LHCN-M2 (cell line): ENCODE measurements around the gene AGT. TPM values are rescaled to one million over a fixed set of nuclear protein-coding genes. Genes with fewer than 3 reads are reported as not detected.
"Not testable (repeated sequence)": the region's sequence is repeated elsewhere in the genome, so short reads cannot be mapped to it uniquely, and the experiment has no call there.

ENCODE experiments used
- DNase-seq: peaks from one replicate; pipeline ENCODE4 v3.0.0-alpha.2; 2012; ENCODE audit warnings: low read depth
- total RNA-seq: library from RNA; depleted of rRNA; stranded (reverse); fragments of >200 nt; gene quantifications from 2 replicates; pipeline ENCODE4 v1.2.3, GENCODE V29; 2014

AGT gene
- total RNA-seq, 1 experiment from 2014 or later, result 1.4 TPM

DNA sequence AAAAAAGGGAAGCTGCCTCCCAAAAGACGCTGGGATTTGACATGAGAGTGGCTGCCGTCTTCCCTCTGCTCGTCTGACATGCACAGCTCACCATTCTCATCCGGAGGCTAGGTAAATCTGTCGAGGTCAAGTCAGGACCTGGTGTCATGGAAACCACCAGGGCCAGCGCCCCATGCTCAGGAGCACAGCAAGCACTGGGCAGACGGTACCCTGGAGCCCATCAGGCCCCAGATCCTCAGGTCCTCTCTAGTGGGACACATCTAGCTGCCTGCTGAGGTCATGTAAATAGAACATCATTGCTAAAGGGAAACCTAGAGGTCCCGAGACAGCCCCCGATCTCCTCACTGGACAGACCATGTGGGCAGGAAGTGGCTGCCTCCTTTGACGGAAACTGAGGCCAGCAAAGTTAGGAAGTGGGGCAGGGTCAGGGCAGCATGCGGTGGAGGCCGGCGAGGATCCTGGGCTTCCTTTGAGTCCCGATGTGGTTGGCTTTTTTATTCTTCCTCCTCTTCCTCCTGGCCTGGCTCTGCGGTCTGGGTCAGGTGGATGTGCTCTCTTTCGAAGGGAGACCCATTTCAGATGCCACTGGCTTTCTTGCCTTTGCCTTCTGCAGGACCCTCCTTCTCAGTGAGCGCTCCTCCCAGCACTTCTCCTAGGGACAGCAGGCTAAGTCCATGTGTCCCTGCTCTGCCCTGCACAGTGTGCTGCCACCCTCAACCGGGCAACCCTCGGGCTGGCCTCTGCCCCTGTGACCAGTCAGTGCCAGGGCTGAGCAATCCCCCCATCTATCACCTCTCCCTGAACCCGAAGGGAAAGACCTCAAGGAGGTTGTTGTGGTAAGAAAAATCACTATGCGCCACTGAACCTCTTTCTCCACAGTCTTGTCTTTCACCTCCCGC lies 5.9 kb downstream of the AGT start:
- no peak for DNase-seq

DNA sequence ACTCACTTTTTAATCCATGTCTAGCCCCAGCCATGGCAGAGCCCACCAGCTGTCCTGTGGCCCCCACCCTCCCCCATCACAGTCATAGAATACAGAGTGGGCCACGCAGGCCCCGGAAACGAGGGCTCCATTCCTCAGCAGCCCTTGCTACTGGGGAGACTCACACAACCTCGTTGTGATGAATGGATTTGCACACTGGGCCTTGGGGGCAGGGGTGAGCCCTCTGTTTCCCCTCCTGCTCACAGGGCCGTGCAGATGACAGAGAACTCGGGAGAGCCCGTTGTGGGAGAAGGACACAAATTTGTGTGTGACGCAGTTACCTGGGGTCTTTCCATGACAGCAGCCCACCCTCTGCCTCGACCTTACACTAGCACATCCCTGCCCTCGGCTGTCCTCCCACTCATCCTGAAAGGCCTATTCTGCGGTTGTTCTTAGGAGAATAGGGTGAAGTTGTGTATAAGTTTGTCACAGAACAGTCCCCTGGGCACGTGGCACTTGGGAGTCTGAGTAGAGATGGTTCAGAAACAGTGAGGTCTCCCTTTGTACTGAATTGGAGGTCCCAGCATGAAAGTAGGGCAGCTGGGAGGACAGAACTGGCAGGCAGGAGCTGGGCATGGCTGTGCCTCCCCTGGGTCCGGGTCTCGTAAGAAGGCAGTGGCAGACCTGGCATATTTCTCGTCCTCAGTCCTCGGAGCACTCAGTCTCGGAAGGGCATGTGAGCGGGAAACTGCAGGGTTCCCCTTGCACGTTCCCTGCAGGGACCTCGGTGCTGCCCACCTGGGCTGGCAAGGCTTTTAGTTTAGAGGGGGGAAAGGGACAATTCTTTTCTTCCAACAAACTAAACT lies 6.8 kb downstream of the AGT start:
- DNase-seq, result no peak

DNA sequence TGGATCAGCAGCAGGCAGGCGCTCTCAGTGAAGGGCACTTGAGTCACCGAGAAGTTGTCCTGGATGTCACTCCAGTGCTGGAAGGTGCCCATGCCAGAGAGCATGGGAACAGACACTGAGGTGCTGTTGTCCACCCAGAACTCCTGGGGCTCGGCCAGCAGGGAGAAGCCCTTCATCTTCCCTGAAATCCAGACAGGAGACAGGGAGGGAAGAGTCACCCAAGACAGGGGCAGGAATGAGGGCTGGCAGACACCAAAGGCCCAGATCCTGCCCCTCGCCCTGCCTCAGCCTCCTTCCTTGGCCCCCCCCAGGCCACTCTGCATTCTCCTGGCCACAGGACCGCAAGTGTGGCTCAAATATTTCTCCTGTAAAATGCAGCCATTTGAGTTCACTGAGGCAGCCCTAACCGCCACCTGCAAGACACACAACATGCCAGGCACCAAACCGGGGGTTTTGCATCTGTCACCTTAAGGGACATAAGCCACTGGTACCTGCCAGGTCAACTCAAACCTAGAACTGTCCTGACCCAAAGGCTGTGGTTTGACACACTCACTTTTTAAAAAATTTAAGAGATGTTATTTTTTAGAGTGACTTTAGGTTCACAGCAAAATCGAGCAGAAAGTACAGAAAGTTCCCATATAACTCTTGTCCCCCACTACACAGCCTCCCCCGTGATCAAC lies 7.8 kb downstream of the AGT start:
- DNase-seq, result no peak

DNA sequence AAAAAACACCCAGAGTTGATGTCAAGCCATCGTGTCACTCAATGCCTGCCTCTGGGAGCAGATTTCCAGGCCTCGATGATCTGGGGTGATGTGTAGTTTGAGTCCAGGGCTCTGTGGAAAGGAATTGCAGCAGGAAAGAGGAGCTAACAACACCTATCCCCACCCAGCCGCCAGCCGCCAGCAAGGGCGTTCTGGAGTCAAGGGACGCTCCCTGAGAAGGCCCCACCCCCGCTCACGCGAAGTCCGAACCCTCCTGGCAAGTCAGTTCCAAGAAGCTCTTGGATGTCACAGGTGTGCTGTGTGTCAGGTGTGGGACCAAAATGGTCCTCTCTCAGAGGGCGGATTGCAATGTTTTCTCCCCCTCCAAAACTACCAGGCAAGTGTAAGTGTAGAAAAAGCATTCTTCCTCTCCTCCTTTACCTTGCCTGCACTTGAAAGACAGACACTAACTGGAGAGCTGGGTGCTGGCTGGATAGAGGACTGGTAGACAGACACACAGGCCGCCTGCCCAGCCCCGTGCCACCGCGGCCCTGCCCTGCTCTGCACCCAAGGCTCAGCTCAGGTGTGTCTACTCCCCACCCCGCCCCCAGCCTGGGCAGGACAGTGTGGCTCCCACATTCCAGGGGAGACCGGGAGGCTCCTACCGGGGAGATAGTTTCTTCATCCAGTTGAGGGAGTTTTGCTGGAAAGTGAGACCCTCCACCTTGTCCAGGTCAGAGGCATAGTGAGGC lies 8.5 kb downstream of the AGT start:
- no peak for DNase-seq

DNA sequence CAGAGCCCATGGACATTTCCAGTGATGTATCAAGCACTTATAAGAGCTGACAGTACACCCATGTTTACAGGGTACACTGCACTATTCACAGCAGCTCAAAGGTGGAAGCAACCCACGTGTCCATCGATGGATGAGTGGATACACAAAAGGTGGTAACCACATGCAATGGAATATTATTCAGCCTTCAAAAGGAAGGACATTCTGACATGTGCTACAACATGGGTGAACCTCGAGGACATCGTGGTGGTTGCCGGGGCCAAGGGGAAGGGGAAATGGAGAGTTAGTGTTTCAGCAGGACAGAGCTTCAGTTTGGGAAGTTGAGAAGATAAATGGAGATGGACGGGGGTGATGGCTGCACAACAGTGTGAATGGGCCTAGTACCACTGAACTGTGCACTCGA lies 9.1 kb downstream of the AGT start:
- DNase-seq, result no peak

DNA sequence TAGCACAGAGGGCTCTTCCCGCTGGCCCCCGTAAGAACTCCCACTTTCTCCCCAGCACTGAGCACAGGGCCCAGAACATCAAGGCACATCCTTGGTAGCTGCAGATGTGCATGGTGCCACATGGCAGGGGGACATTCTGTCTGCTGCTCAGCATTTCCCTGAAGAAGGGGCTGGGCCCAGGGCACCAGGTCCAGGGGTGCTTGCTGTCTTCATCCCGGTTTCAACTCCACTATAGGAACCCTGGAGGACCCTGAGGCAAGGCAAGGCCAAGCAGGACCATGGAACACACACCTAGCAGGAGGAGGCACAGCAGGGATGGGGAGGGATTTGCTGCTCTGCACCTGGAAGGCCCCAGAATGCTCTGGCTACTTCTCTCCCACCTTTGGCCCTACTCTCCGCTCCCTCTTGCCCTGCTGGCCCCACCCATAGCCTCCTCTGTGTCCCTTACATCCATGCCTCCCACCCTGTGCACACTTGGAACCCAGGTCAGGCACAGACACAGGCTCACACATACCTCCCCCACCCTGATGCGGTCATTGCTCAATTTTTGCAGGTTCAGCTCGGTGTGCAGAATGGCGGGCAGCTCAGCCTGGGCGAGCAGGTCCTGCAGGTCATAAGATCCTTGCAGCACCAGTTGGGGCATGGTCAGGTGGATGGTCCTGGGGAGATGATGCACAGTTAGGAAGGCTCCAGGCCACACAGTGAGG lies 10.1 kb downstream of the AGT start:
- DNase-seq, result no peak

DNA sequence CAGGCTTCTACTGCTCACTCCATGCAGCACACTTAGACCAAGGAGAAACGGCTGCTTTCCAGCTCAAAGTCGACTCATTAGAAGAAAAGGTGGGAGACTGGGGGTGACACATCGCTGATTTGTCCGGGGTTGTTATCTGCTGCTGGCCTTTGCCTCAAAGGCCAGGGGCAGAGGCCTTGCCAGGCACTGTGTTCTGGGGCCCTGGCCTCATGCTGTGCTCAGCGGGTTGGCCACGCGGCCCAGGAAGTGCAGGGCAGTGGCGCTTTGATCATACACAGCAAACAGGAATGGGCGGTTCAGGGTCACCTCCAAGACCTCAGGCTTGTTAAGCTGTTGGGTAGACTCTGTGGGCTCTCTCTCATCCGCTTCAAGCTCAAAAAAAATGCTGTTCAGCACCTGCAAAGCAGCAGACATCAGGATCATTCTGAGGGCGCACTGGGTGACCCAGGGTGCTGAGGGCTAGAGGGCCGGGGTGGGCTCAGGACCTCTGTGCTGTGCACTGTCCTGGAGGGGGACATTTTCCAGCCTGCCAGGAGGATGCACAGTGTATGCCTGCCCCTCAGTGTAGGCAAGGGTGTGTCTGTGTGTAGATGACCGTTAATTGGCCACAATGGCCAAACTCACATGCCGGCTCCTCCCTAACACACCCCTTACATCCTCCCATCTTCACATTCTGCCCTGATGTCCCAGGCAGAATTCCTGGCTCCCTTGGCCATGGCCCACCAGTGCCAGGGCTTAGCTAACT lies 10.8 kb downstream of the AGT start:
- no peak for DNase-seq

DNA sequence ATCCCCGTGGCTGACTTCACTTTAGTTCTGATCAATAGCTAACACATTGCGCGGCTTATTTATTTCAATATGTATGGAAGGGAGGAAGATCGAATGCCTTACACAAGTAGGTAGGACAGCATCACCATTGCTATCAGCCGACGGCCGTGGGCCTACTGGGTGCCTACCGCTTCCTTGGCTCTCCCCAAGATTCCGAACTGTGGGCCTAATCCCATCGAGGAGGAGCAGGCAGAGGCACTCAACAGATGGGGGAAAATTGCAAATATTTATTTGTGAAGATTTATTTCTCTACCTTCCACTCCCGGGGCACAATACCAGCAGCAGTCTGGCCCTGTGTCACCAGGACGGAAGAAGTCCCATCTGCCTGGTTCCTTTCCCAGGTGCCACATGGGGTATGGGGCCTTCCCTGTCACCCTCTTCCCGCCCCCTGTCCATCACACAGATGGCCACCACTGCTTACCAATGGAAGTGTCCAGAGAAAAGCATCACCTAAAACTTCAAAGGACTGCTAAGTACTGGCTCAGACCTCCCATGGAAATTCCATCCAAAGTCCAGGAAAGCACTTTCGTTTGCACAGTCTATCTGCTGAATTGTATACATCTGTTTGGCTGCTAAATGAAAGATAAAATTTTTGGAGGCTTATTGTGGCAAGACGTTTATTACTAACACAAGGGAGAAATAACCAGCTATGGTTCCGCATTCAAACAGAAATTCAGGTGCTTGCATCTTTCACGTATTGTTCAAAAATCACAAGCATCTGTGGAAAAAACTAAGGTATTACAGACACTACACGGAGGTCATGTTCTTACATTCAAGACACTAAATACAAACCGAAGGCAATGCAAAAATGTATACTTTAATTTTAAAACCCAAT lies 11.8 kb downstream of the AGT start:
- DNase-seq, result no peak

DNA sequence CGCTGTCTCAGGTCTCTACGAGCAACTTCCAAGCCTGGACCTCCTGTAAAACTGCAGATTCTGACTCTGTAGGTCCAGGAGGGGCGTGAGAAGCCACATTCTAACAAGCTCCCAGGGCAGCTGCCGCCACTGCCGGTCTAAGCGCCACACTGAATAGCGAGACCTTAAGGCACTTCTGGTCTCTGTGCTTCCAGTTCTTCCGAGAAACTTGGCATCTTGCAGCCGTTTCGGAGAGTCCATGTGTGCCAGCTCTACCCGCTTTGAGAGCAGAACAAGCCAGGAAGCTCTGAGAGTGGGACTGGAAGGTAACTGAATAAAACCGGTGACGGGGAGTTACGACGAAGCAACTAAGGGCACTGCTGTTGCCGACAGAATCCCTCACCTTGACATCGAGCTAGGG lies 12.5 kb downstream of the AGT start:
- no peak for DNase-seq

DNA sequence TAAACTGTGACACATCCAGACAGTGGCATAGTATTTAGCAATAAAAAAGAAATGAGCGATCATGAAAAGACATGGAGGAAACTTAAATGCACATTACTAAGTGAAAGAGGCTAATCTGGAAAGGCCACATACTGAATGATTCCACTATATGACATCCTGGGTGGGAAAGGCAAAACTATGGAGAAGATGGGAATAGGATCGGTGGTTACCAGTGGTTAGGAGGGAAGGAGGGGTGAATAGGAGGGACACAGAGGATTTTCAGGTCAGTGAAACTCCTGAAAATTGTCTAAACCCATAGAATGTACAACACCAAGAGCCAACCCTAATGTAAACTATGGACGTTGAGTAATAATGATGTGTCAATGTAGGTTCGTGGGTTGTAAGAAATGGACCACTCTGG lies 13.8 kb downstream of the AGT start:
- DNase-seq, result no peak

DNA sequence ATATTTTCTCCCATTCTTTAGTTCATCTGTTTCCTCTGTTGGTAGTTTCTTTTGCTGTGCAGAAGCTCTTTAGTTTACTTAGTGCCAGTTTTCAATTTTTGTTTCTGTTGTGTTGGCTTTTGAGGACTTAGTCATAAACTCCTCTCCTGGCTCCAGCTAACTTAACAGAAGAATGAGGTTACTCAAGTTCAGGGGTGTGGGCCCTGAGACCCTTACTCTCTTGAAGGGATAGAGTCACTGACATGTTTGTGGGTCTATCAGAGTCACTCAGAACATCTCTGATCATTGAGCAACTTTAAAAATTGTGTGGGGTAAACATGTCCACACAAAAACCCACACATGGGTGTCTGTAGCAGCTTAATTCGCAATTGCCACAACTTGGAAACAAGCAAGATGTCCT lies 14.2 kb downstream of the AGT start:
- DNase-seq, result no peak

DNA sequence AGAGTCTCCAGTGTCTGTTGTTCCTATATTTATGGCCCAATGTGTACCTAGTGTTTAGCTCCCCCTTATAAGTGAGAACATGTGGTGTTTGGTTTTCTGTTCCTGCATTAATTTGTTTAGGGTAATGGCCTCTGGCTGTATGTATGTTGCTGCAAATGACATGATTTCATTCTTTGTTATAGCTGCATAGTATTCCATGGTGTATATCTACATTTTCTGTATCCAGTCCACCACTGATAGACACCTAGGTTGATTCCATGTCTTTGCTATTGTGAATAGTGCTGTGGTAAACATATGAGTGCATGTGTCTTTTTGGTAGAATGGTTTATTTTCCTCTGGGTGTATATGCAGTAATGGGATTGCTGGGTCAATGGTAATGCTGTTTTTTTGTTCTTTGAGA lies 15.0 kb downstream of the AGT start:
- not testable (repeated sequence) for DNase-seq

DNA sequence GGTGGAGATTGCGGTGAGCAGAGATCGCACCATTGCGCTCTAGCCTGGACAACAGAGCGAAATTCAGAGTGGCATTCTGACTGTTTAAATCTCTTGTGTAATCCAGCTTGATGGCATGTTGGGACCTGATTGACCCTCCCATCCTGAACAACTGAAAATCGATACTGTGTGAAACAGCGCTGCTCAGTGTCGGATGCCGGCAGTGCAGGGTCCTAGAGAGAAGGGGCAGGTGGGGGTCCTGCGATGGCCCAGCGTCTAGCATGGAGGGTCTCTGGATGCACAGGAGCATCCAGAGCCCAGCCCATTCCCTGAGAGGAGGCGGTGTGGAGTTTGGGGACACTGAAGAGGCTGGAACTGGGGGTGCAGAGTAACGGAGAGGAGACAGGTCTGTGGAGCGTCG lies 15.8 kb downstream of the AGT start:
- no peak for DNase-seq

DNA sequence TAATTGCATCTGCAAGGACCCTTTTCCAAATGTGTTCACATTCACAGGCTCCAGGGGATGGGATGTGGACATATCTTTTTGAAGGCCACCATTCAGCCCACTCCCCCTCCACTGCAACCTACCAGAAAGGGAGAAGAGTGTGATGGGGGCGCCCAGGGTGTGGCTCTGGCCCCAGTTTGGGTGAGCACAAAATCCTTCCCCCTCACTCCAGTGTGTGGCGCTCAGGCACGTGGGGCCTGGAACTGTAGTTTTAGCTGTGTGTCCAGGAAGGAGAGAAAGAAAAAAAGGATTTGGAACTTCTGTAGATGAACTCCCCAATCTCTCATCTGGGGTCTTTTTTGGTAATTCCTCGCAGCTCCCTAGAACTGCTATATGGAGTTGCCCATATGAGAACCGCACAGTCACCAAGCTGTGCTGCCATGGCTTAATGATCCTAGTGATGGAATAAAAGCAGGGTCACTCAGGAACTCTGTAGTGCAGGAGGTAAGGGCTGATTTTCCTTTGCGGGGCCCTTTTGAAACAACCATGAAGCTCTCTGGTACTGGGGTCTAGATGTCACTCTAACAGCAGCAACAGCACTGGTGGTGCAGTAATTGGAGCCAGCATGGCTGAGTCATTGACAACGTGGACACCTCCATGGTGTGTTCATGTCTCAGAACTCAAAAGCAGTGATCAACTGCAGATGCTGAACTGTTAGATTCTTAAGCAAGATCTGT lies 17.0 kb downstream of the AGT start:
- no peak for DNase-seq

DNA sequence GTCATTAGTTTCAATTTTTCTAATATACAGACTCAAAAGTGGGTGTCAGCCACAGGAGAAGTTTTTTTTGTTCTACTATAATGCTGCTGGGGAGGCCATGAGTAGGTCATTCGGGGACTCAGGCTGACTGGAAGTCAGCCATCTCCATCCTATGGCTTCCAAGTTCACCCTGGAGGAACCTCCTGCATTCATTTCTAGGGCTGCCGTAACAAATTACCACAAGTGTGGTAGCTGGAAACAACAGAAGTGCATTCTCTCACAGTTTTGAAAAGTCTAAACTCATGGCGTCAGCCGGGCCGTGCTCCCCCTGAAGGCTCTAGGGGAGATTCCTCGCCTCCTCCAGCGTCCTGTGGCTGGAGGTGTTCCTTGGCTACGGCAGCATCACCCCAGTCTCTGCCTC lies 17.7 kb downstream of the AGT start:
- no peak for DNase-seq

DNA sequence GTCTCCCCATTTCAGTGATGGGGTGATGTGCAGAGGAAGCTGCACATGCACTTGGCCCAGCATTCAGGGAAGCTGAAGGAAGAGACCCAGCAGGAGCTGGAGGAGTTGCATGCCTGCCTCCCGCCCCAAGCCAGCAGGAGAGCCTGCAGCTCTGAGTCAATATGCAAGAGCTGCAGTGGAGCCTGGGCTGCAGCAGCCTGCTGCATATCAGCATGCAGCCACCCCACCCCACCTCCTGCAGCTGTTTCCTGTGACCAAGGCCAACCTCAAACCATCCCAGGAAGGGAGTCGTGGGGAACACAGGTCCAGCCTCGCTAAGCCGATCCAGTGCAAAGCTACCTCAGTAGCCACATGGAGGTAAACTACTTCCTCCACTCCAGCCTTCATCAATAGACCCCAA lies 18.9 kb downstream of the AGT start:
- no peak for DNase-seq

DNA sequence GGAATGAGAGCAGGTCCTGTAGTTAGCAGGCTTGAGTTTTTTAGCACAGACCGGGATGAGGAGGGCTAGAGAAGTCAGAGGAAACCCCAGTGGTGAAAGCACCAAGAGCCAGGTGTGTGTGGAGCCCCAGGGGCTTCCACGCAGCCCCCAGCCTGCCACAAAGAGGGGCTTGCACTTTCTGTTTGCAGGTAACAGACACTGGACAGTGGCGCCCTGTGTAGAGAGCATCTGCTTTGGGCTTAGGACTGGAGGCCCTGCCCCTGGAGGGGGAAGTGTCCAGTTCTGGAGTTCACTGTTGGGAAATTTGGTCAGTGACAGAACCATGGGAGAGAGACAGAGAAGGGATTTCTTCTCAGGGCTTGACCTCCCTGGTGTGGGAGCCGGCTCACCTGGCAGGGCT lies 19.5 kb downstream of the AGT start:
- no peak for DNase-seq

DNA sequence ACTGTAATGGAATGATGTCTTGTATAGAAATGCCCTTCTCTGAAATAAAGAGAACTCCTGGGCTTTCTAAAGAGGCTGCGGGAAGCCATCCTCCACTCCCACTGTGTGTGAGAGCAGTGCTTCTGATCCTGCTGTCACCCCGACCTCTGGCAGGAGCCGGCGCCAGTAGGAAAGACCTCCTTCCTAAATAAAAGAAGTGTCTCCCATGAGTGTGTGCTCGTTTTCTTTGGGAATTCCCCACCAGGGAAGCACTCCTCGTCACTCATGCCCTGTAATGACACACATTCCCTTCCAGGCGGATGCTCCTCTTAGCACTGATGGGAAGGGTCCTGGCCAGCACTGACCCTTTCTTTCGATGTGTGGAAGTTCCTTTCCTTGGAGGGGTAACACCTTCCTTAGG lies 20.1 kb downstream of the AGT start:
- no peak for DNase-seq

DNA sequence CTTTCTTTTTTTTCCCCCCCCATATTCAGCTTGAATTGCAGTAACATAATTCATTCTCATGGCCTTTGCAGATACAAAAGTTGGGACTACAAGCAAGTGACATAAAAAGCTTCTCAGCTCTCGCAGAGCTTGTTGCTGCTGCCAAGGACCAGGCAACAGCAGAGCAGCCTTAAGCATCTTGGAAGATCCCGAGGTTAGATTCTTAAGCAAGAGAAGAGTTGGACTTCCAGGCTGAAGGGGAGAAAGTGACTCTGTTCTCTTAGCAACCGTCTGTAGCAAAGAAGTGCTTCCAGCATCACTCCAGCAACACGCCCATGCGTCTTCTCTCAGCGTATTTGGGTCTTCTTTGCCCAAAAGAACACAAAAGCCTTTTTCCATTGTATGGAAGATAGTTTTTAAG lies 20.7 kb downstream of the AGT start:
- DNase-seq, result no peak
